Mesodermal cell (in vitro differentiated cells): Measurements from ENCODE around the gene PELI2.

ENCODE experiments used
- H3K27ac ChIP-seq: 2 replicates; pipeline ENCODE4 v1.7.0; 2013; ENCODE audit warnings: mild to moderate bottlenecking, low read depth, low read length, moderate library complexity; ENCODE audit not compliant: severe bottlenecking
- H3K36me3 ChIP-seq: 2 replicates; pipeline ENCODE4 v1.7.1; 2013; ENCODE audit warnings: mild to moderate bottlenecking, low read length, moderate library complexity; ENCODE audit not compliant: control insufficient read depth, insufficient read depth
- H3K4me1 ChIP-seq: one replicate; pipeline ENCODE4 v1.7.1; 2013; ENCODE audit warnings: mild to moderate bottlenecking, low read length; ENCODE audit not compliant: insufficient read depth, control insufficient read depth, poor library complexity, severe bottlenecking
- H3K4me3 ChIP-seq: 2 replicates; pipeline ENCODE4 v1.7.0; 2013; ENCODE audit warnings: low read length, control low read depth, mild to moderate bottlenecking; ENCODE audit not compliant: insufficient read depth, poor library complexity, severe bottlenecking; ENCODE audit errors: extremely low read depth
- H3K9me3 ChIP-seq: 2 replicates; pipeline ENCODE4 v1.7.1; 2013; ENCODE audit warnings: mild to moderate bottlenecking, low read length, moderate library complexity; ENCODE audit not compliant: control insufficient read depth
- WGBS, 2 experiments: methylation state at CpG; one replicate each; pipeline ENCODE4 v1.1.5; 2013; ENCODE audit warnings: missing lambda C conversion rate in 2 of 2; ENCODE audit not compliant: insufficient coverage in 2 of 2; 5-methylcytosine and 5-hydroxymethylcytosine counted together

Gene PELI2

GRCh38 chr14:56131004-56131864 lies 13.0 kb downstream of the PELI2 start:
- H3K9me3 ChIP-seq: no peaks in the 10 kb centered on the region
- 88 to 94% methylated on average over 1 to 2 of the region's 5 CpGs for WGBS, 2 experiments
- H3K27ac ChIP-seq: no peak overlapping the region
- peaks cover 16% of the 10 kb centered on the region for H3K4me1 ChIP-seq
- no peaks in the 10 kb centered on the region for H3K36me3 ChIP-seq
- H3K4me3 ChIP-seq: no peak overlapping the region

DNA sequence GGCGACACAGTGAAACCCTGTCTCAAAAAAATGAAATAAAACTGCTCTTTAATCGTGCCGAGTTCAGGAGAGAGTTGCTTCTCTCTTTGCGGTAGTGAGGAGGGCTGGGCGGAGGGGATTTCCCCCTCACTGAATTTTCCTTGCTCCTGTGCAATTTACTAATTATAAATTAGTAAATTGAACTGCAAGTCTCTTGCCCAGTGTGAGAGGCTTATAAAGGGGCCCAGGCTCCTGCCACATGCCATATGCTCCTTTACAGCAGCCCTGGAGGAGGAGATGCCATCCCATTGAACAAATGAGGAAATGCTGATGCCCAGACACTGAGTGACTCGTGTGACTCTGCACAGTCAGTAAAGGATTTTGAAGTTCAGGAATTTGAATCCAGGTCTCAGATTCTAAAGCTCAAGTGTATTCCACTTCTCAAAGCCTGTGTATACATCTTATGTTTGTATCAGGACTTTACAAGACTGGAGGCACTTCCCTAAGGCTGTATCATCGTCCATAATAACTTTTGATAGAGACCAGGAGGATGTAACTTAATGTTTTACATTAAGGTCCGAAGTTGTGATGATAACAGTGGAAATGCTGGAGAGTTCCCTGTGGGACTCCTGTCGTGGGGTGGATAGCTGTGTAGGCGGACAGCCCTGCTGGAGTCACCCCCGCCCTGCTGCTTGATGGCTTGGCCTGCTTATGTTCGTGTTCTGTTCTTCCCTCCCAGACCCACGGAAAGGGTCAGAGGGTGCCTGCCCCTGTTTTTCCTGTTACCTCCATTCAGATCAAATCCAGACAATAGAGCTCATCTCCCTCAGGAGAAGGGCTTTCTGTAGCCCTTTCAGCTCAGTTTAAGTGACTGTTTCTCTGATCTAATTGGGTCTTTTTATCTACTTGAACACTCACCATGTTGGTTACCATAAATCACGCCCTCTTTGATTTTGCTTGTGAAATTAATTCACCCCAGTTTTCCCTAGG lies 13.9 kb downstream of the PELI2 start:
- H3K27ac ChIP-seq: peak overlapping the region; percentile 36
- peaks cover 15% of the 10 kb centered on the region for H3K4me1 ChIP-seq
- 69 to 74% methylated on average over 7 to 8 of the region's 14 CpGs for WGBS, 2 experiments
- no peaks in the 10 kb centered on the region for H3K9me3 ChIP-seq
- no peaks in the 10 kb centered on the region for H3K36me3 ChIP-seq
- H3K4me3 ChIP-seq: no peak overlapping the region

GRCh38 chr14:56133547-56133946 lies 15.3 kb downstream of the PELI2 start:
- Histone ChIP-seq H3K4me3 (no peak overlapping the region), H3K9me3 (no peaks in the 10 kb centered on the region), H3K27ac (no peak overlapping the region), H3K36me3 (no peaks in the 10 kb centered on the region), H3K4me1 (peaks cover 15% of the 10 kb centered on the region)
- WGBS, 2 experiments: 67% methylated on average over 3 of the region's 4 CpGs

GRCh38 chr14:56135001-56135400 lies 16.8 kb downstream of the PELI2 start:
- no peaks in the 10 kb centered on the region for H3K36me3 ChIP-seq
- H3K4me1 ChIP-seq: peaks cover 8% of the 10 kb centered on the region
- H3K4me3 ChIP-seq: no peak overlapping the region
- 64 to 76% methylated on average over 5 of the region's 5 CpGs for WGBS, 2 experiments
- H3K27ac ChIP-seq: no peak overlapping the region
- no peaks in the 10 kb centered on the region for H3K9me3 ChIP-seq

GRCh38 chr14:56135668-56136067 lies 17.5 kb downstream of the PELI2 start:
- Histone ChIP-seq H3K4me3 (no peak overlapping the region), H3K9me3 (no peaks in the 10 kb centered on the region), H3K27ac (no peak overlapping the region), H3K4me1 (peaks cover 8% of the 10 kb centered on the region), H3K36me3 (no peaks in the 10 kb centered on the region)
- no CpG with 5 or more reads among the region's 1 CpG for WGBS, 2 experiments

- WGBS, 2 experiments: 100% methylated on average over 1 of the region's 2 CpGs; no CpG with 5 or more reads in 1 of the 2 experiments
- Histone ChIP-seq H3K27ac (no peak overlapping the region), H3K36me3 (no peaks in the 10 kb centered on the region), H3K4me3 (no peak overlapping the region), H3K4me1 (peaks cover 2% of the 10 kb centered on the region), H3K9me3 (no peaks in the 10 kb centered on the region)
These were observed 18.6 kb downstream of the PELI2 start for GRCh38 chr14:56136571-56137452.

DNA sequence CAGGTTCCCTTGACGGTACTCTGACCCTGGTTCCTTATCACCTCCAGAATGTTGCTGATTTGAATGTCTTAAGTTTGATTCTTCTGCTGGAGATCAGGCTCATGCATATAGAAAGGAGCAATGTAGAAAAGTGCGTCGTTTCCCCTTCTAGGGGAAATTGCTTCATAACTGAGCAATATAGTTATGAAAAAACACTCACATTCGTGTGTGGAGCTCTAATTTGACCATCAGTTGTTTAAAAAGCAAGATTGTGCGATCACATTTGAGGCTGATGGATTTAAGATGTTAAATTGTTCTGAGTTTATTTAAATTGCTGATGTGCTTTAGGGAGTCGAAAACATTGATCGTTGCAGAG lies 19.2 kb downstream of the PELI2 start:
- Histone ChIP-seq H3K4me3 (no peak overlapping the region), H3K4me1 (no peaks in the 10 kb centered on the region), H3K27ac (no peak overlapping the region), H3K36me3 (no peaks in the 10 kb centered on the region), H3K9me3 (no peaks in the 10 kb centered on the region)
- 90 to 93% methylated on average over 6 to 7 of the region's 7 CpGs for WGBS, 2 experiments

DNA sequence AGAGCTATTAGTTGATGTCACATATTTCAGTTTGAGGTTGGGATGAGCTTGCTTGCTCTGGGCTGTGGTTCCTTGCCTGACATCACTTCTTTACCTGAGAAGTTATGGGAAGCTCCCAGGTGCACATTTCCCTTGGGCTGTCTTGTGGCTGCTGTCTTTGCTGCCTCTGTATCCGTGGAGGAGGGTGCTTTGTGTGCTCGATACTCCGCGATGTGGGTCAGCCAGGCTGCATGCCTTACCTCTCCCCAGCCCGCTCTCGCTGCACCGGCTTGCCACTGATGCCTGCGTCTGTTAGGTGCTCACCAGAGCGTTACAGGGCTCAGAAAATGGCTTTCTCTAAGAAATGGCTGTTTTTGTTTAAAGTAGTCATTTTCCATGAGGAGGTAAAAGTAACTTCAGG lies 19.6 kb downstream of the PELI2 start:
- Histone ChIP-seq H3K4me3 (no peak overlapping the region), H3K9me3 (no peaks in the 10 kb centered on the region), H3K4me1 (no peaks in the 10 kb centered on the region), H3K27ac (no peak overlapping the region), H3K36me3 (no peaks in the 10 kb centered on the region)
- 76 to 78% methylated on average over 8 of the region's 9 CpGs for WGBS, 2 experiments

DNA sequence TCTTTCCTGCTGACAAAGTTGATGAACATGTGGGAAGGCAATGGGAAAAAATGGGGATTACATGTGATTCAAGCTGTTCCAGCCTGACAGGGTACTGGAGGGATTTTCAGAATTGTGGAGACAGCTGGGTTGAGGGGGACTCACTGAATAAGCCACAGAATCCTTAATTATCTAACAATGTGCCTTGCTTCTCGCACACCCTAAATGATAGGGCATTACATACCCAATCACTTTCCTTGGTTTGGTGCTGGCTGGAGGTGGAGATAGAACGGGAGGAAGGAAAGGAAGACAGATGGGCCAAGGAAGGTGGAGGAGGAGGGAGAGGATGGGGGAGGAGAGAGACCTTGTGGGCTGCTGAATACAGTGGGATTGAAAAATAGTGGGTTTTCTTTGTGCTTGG lies 20.7 kb downstream of the PELI2 start:
- WGBS, 2 experiments: 43% methylated on average over 1 of the region's 2 CpGs; no CpG with 5 or more reads in 1 of the 2 experiments
- Histone ChIP-seq H3K36me3 (no peaks in the 10 kb centered on the region), H3K4me1 (no peaks in the 10 kb centered on the region), H3K27ac (no peak overlapping the region), H3K4me3 (no peak overlapping the region), H3K9me3 (no peaks in the 10 kb centered on the region)

DNA sequence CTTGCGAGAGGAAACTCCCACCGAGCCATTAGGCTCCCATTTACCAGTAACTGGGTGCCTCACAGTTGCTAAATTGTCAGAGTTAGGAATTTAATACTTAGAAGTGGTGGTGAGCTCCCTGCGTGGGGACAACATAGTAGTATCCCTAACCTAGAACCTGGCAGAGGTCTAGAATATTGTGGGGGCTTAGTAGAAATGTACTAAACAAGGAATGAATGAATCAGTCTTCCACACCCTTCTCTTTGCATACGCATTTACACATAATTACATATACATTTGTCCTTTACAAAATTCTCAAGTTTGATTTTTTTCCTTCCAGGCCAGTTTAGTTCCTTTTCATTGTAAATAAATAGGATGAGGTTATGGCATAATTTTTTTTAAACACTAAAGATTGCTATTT lies 24.1 kb downstream of the PELI2 start:
- H3K27ac ChIP-seq: no peak overlapping the region
- WGBS, 2 experiments: 100% methylated on average over 1 of the region's 4 CpGs; no CpG with 5 or more reads in 1 of the 2 experiments

More for the DNA sequence above, 24.1 kb downstream of the PELI2 start:
- H3K4me3 ChIP-seq: no peak overlapping the region
- H3K36me3 ChIP-seq: no peaks in the 10 kb centered on the region
- H3K9me3 ChIP-seq: no peaks in the 10 kb centered on the region
- H3K4me1 ChIP-seq: no peaks in the 10 kb centered on the region
